Tibial nerve (tissue), 4 donors: ENCODE data around the gene TRPV5. TPM values are rescaled to one million over a fixed set of nuclear protein-coding genes. Genes with fewer than 3 reads are reported as not detected.

Experiments
- DNase-seq, 2 donors: peaks; one replicate each; pipeline ENCODE4 v3.0.0-alpha.2; 2019; ENCODE audit warnings: low spot score in 2 of 2
- H3K27ac ChIP-seq, 4 donors: fragments of 200-600 bp; sonication (generic) in 3 of 4; one replicate each; pipeline ENCODE4 v1.5.1; 2017 to 2019; ENCODE audit warnings: mild to moderate bottlenecking in 1 of 4
- H3K27me3 ChIP-seq, 2 donors: fragments of 200-600 bp; sonication (generic) in 1 of 2; one replicate each; pipeline versions ENCODE4 v1.5.1 to v1.6.0; 2017 to 2019
- H3K36me3 ChIP-seq, 3 donors: fragments of 200-600 bp; sonication (generic); one replicate each; pipeline ENCODE4 v1.5.1; 2018 to 2019
- H3K4me1 ChIP-seq, 4 donors: fragments of 200-600 bp; sonication (generic) in 3 of 4; one replicate each; pipeline ENCODE4 v1.5.1; 2017 to 2019
- H3K4me3 ChIP-seq, 4 donors: fragments of 200-600 bp; sonication (generic) in 3 of 4; one replicate each; pipeline ENCODE4 v1.5.1; 2017 to 2019; ENCODE audit warnings: mild to moderate bottlenecking in 1 of 4, moderate library complexity in 1 of 4
- H3K9me3 ChIP-seq, 4 donors: fragments of 200-600 bp; sonication (generic) in 3 of 4; one replicate each; pipeline ENCODE4 v1.5.1; 2017 to 2019
- EP300 ChIP-seq, 2 donors: sonication (generic); formaldehyde crosslinking; IDR thresholded peaks; one replicate each; pipeline ENCODE4 v1.6.1; 2017; ENCODE audit warnings: antibody characterized with exemption in 2 of 2, mild to moderate bottlenecking in 1 of 2
- POLR2A ChIP-seq, 2 donors: fragments of 450-650 bp; IDR thresholded peaks; one replicate each; pipeline ENCODE4 v1.6.1; 2017; ENCODE audit warnings: antibody characterized with exemption in 2 of 2, mild to moderate bottlenecking in 2 of 2, moderate library complexity in 2 of 2
- WGBS, 2 donors: methylation state at CpG; one replicate each; pipeline ENCODE4 v1.1.5; 2018; 5-methylcytosine and 5-hydroxymethylcytosine counted together
- total RNA-seq, 4 donors: library from RNA; depleted of rRNA; stranded (reverse); fragments of >200 nt; gene quantifications; one replicate each; pipeline ENCODE4 v1.1.0, GENCODE V29; 2016
- TF ChIP-seq, protein P1 (sequence below), 5 experiments: fragments of 200-600 bp in 3 of 5; fragments of 450-650 bp in 2 of 5; sonication (generic) in 3 of 5; IDR thresholded peaks; one replicate each; pipeline ENCODE4 v1.5.1; 2016 to 2019; ENCODE audit warnings: antibody characterized with exemption in 5 of 5, mild to moderate bottlenecking in 3 of 5, moderate library complexity in 2 of 5

The TRPV5 gene
- total RNA-seq, 4 donors from 2014 or later: 0.20 to 0.21 TPM; not detected in 2

DNA sequence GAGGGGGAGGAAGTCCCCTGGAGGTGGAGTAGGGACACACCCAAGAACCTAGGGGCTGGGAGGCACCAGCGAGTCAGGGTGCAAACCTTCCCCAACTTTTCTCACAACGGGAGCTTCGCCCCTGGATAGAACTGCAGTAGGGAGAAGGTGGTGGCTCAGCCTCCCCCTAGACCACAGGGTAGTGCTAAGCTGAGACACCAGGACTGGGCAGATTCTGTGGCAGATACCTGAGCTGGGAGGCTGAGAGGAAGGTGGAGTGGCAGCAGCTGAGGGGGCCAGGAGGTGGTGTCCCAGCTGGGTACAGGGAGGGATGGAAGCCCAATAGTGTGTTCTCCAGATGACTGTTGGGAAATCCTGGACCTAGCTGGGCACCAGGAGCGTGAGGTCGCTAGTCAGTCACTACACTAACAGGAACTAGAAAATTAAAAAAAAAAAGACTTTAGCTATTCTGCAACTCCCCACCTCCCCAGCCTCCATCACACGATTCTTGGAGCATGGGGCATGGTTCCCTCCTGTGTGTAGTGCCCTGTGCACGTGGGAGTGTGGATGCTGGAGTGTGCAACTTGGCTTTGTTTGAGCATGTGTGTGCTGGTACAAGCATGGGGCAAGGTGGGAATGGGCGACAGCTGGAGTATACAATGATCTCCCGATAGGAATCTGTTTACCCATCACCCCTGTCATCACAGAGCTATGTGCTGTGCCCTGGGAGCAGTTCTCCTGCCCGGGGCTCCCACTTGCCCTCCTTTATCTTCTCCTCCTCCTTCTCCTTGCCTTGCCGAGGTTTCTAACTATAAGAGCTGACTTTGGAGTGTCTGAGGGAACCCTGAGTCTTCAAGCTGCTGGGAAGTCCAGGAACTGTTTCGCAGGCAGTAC, 39.2 kb downstream of the TRPV5 start:
- no peak overlapping the region for H3K4me3 ChIP-seq
- H3K27ac ChIP-seq: no peak overlapping the region
- peaks cover 0 to under 1% of the 10 kb centered on the region in 2 donors for H3K27me3 ChIP-seq
- 76 to 79% methylated on average over 12 of the region's 12 CpGs for WGBS, 2 donors
- TF ChIP-seq, protein P1, sequence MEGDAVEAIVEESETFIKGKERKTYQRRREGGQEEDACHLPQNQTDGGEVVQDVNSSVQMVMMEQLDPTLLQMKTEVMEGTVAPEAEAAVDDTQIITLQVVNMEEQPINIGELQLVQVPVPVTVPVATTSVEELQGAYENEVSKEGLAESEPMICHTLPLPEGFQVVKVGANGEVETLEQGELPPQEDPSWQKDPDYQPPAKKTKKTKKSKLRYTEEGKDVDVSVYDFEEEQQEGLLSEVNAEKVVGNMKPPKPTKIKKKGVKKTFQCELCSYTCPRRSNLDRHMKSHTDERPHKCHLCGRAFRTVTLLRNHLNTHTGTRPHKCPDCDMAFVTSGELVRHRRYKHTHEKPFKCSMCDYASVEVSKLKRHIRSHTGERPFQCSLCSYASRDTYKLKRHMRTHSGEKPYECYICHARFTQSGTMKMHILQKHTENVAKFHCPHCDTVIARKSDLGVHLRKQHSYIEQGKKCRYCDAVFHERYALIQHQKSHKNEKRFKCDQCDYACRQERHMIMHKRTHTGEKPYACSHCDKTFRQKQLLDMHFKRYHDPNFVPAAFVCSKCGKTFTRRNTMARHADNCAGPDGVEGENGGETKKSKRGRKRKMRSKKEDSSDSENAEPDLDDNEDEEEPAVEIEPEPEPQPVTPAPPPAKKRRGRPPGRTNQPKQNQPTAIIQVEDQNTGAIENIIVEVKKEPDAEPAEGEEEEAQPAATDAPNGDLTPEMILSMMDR (IDR thresholded peaks at IDR 0.05): no peak
- TF ChIP-seq POLR2A (IDR thresholded peaks at IDR 0.05): no peak
- TF ChIP-seq EP300 (IDR thresholded peaks at IDR 0.05): no peak
- DNase-seq: no peak
- no peaks in the 10 kb centered on the region for H3K4me1 ChIP-seq
- H3K36me3 ChIP-seq: no peaks in the 10 kb centered on the region
- no peaks in the 10 kb centered on the region for H3K9me3 ChIP-seq

DNA sequence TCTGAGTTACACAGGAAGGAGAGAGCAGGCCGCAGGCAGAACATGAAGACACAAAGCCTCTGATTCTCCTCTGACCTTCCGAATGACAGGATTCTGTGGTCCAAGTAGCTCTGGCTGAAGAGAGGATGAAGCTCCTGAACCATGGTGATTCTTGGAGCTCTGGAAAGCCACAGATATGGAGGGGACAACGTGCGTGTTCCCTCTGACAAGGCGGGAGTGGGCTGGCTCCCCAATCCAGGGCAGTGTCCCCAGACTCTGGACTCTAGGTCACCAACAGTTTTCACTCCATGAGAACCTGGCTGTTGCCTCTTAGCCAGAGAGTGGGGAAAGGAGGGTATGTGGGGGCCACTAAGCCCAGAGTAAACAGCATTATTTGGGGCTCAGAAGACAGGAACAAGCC, 40.6 kb downstream of the TRPV5 start:
- H3K9me3 ChIP-seq: no peaks in the 10 kb centered on the region
- no peaks in the 10 kb centered on the region for H3K4me1 ChIP-seq
- no peak overlapping the region for H3K4me3 ChIP-seq
- H3K27me3 ChIP-seq: peaks cover 0 to 9% of the 10 kb centered on the region in 2 donors
- H3K36me3 ChIP-seq: no peaks in the 10 kb centered on the region
- 76 to 83% methylated on average over 5 of the region's 5 CpGs for WGBS, 2 donors
- no peak overlapping the region for H3K27ac ChIP-seq
- DNase-seq: no peak
- TF ChIP-seq, protein P1 (IDR thresholded peaks at IDR 0.05): no peak
- no peak for TF ChIP-seq POLR2A (IDR thresholded peaks at IDR 0.05)

DNA sequence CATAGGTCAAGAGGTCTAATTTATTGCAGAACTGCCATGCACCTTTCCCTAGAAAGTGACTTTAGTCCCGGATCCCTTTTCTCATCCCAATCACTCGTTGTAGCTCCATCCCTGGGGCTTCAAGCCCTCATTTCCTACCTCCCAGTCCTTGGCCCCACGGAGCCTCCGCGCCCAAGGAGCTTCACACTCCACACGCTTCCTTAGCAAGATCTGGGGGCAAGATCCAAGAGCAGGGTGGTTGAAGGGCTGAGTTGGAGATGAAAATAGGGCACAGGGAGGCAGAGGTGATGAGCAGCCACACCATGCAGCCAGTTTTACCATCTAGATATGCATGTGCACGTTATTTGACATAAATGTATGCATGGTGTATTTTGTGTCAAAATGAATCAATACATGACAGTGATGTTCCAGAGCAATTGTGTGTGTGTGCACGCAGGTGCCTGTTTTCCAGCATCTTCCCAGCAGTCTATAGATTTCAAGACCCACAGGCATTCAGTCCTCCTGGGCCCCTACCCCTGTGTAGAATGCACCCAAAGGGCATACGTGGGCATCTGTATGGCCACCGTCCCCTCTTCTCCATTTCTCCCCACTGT, 42.0 kb downstream of the TRPV5 start:
- Histone ChIP-seq H3K27me3 (peaks cover 0 to 13% of the 10 kb centered on the region in 2 donors), H3K27ac (no peak overlapping the region), H3K9me3 (no peaks in the 10 kb centered on the region), H3K4me3 (no peak overlapping the region), H3K36me3 (no peaks in the 10 kb centered on the region), H3K4me1 (no peaks in the 10 kb centered on the region)
- no peak for DNase-seq
- 71 to 85% methylated on average over 10 of the region's 10 CpGs for WGBS, 2 donors
- TF ChIP-seq EP300 (IDR thresholded peaks at IDR 0.05) (no peak), POLR2A (IDR thresholded peaks at IDR 0.05) (no peak)
- TF ChIP-seq, protein P1 (IDR thresholded peaks at IDR 0.05): no peak

DNA sequence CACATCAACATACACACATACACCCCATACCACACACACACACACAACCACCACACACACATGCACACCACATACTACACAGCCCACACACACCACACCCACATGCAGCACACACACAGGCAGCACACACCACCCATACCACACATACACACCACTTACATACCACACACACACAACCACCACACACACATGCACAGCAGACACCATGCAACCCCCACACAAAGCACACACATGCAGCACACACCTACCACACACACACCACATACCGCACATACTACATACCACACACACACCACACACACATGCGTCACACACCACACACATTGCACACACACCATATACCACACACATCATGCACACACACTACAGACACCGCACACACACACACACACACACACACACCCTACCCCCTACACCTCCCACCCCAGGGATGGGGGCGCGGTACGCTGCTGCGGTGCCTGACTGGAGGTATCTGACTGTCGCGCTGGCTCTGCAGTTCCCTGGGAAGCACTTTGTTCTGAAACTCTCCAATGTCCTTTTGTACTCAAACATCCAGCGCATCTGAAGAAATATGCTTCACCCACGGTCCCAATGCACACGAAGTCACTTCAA, 42.6 kb downstream of the TRPV5 start:
- peaks cover 0 to 13% of the 10 kb centered on the region in 2 donors for H3K27me3 ChIP-seq
- no peak overlapping the region for H3K27ac ChIP-seq
- no peaks in the 10 kb centered on the region for H3K36me3 ChIP-seq
- no peak for DNase-seq
- 68 to 72% methylated on average over 12 of the region's 12 CpGs for WGBS, 2 donors
- H3K4me3 ChIP-seq: no peak overlapping the region
- H3K9me3 ChIP-seq: no peaks in the 10 kb centered on the region
- TF ChIP-seq EP300 (IDR thresholded peaks at IDR 0.05) (no peak), POLR2A (IDR thresholded peaks at IDR 0.05) (no peak)
- TF ChIP-seq, protein P1 (IDR thresholded peaks at IDR 0.05): no peak
- H3K4me1 ChIP-seq: no peaks in the 10 kb centered on the region

DNA sequence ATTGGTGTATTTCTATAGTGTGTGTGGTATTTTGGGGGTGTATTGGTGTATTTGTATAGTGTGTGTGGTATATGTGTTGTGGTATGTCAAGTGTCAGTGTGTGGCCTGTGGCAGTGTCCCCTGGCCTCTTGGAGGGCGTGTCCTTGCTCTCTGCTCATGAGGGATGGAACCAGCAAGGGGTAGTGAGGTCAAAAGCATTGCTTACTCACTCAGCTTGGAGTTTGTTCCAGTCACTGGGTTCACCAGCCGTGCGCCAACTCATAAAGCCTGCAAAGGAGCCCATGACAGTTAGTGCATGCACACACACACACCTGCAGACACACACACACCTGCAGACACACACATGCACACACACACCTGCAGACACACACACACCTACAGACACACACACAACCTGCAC, 43.7 kb downstream of the TRPV5 start:
- 48 to 60% methylated on average over 3 of the region's 3 CpGs for WGBS, 2 donors
- Histone ChIP-seq H3K4me3 (no peak overlapping the region), H3K36me3 (no peaks in the 10 kb centered on the region), H3K27ac (no peak overlapping the region), H3K27me3 (peaks cover 0 to 13% of the 10 kb centered on the region in 2 donors), H3K9me3 (no peaks in the 10 kb centered on the region), H3K4me1 (no peaks in the 10 kb centered on the region)
- DNase-seq: no peak
- TF ChIP-seq POLR2A (IDR thresholded peaks at IDR 0.05): no peak
- no peak for TF ChIP-seq EP300 (IDR thresholded peaks at IDR 0.05)
- TF ChIP-seq, protein P1 (IDR thresholded peaks at IDR 0.05): no peak
